ENCODE data around the gene ZNF414.
"Not testable (repeated sequence)": the region's sequence is repeated elsewhere in the genome, so short reads cannot be mapped to it uniquely, and the experiment has no call there.

ZNF414 gene, protein sequence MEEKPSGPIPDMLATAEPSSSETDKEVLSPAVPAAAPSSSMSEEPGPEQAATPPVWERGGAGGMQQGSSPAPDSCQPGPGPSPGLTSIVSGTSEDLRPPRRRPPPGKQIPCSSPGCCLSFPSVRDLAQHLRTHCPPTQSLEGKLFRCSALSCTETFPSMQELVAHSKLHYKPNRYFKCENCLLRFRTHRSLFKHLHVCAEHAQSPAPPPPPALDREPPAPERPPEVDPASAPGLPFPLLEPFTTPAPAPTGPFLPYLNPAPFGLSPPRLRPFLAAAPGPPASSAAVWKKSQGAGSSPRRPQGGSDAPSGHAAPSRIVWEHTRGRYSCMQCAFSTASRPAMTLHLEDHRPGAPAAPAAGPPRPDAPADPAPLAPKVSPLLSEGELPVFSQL

DNA sequence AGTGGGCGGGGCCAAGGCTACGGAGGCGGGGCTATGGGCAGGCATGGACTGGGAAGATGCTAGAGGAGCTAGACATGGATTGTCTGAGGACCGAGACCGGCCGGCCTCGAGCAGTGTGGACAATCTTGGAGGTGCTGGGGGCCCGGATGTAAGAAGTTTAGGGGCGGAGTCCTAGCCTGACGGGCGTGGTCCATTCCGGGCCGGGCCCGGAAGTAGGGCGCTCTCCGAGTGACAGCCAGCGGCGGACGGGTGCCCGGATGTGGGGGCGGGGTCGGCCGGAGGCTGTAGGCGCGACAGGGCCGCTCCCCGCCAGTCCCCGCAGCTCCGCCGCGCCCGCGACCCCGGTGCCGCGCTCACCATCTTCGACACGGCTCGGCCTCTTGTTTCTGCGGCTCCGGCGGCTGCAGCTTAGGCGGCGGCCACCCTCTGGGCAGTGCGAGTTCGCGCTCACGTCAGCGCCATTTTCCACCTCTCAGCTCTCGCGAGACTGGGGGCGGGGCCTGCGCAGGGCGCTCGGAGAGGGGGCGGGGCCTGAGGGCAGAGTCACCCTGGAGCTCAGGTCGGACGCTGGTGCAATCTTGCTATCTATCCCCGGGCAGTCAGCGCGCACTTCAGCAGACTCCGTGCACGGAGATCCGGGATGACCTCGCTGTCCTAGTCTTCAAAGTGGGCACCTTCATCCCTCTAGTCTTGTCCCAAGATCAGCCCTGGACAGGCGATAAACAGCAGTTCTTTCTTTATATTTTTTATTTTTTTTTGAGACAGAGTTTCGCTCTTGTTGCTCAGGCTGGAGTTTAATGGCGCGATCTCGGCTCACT, at the start of gene ZNF414:
TSS of gene ZNF414 (minus strand) at position 481 of the 818 bp plus-strand sequence. CDS start at position 360, 121 bp downstream.
- peak; percentile 92 to 97 for DNase-seq

DNA sequence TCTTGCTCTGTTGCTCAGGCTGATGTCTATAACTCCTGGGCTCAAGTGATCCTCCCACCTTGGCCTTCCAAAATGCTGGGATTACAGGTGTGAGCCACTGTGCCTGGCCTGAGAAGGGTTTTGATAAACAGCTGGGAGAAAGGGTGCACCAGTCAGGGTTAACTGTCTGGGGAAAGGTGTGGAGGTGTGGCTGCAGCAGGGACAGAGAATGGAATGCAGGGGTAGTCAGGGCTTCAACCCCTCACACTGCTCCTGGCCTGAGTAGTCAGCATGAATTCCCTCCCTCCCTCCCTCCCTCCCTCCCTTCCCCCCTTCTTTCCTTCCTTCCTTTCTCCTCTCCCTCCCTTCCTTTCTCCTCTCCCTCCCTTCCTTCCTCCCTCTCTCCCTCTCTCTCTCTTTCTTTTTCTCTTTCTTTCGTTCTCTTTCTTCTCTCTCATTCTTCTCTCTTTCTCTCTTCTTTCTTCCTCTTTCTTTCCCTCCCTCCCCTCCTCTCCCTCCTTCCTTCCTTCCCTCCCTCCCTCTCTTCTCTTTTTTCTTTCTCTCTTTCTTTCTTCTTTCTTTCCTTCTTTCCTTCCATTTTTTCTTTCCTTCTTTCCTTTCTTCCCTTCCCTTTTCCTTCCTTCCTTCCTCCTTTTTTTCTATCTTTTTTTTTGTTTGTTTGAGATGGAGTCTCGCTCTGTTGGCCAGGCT, 47.3 kb upstream of the ZNF414 start:
- DNase-seq = no peak

DNA sequence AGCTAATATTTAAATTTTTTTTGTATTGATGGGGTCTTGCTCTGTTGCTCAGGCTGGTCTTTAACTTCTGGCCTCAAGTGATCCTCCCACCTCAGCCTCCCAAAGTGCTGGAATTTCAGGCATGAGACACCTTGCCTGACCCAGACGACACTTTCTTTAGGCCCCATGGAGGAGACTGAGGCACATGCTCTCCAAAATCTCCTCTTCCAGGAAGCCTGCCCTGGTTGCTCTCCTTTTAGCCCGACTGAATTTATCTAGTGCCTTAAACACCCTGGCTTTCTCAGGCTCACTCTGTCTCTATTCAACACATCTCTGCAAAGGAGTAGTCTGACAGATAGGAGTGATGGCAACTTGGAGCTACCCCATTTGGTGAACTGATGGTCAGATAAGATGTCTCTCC, 44.4 kb upstream of the ZNF414 start:
- DNase-seq = no peak

DNA sequence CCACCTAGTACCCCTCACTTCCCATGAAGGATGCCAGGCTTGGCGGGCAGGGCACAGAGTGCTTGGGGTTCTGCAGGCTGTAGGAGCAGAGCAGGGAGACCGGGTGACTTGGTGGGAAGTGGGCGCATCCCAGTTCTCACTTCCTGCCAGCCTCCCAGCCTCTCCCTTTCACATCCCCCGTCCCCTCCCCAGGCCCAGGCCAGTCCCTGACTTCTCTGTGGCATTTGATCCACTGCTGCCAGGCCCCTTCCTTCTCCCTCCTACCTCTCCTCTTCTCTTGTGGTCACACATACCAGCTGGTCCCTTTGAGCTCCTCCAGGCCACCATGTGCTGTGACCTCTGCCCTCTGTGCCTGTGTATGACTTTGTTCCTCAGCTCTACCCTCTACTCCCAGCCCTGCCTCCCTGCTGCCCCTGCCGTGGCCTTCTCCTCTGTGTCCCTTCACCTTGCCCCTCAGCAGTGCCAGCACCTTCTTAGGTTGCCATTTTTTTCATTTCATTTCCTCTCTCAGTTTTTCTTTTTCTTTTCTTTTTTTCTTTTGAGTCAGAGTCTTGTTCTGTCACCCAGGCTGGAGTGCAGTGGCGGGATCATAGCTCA, 43.8 kb upstream of the ZNF414 start:
- no peak for DNase-seq

DNA sequence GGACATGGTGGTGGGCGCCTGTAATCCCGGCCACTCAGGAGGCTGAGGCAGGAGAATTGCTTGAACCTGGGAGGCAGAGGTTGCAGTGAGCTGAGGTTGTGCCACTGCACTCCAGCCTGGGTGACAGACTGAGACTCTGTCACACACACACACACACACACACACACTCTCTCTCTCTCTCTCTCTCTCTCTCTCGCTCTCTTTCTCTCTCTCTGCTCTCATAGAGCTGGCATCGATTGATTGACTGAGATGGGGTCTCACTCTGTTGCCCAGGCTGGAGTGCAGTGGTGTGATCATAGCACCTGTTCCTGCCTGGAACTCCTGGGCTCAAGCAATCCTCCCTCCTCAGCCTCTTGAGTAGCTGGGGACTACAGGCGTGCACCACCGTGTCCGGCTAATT, 39.8 kb upstream of the ZNF414 start:
- not testable (repeated sequence) for DNase-seq

DNA sequence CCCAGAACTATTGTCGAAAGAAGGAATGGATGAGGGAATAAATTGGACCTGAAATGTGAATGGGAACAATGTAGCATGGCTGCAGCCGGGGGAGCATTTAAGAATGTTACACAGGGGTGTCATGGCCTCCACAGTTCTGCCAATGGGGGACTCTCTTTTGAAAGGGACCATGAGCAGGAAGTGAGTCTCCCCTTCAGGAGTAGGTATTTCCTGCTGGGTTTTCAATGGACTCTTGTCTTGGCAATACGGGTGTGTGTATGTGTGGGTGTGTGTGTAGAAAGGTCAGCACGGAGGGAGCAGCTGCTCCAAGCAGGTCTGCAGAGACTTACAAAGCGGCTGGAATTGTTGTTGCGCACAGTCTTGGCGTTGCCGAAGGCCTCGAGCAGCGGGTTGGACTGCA, 38.8 kb upstream of the ZNF414 start:
- peak in 1 of 2 experiments; percentile 30 for DNase-seq

DNA sequence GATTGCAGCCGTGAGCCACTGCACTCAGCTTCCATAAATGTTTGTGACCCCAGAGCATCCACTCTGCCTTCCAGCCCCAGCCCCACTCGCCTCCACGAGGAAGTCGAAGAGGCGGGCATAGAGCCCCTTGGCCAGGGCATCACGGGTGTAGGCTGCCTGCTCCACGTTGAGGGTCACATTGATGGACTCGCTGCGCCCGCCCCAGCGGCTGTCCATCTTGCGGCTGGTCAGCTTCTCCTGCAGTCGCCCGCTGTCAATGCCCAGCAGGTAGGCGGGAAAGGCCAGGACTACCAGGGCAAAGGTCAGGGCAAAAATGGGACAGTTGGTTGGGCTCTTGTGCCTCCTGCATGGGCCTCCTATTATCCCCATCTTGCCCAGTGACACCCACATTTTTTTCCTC, 36.1 kb upstream of the ZNF414 start:
- DNase-seq = no peak

DNA sequence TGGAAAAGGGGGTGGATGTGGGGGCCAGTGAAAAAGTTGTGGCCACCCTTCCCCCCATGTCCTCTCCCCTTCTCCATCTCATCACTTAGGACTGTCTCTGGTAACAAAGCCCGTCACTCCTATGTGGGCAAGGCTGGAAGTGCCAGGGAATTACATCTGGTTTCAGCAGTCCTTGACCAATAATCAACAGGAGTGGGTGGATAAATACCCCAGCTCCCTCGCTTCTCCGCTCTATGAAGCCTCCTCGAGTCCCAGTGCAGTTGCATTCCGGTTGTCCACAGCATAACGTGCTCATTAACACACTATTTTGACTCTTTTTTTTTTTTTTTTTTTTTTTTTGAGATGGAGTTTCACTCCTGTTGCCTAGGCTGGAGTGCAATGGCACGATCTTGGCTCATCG, 31.8 kb upstream of the ZNF414 start:
- DNase-seq = no peak

DNA sequence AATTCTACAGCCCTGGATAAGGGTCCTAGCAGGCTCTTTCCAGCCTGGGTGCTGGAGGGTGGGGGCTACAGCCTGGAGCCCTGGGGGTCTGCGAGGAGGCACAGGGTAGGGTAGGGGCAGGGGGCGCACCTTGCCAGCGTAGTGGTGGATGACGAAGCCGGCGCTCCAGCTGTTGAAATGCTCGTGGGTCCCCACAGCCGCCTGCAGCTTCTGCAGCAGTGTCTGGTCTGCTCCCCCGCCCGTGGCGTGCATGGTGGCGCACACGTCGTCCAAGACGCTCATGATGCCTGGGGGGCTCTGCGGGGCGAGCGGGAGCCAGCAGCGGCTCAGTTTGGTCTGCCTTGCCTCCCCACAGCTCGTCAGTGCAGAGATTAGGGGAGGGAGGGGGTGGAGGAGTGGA, 30.2 kb upstream of the ZNF414 start:
- no peak for DNase-seq

DNA sequence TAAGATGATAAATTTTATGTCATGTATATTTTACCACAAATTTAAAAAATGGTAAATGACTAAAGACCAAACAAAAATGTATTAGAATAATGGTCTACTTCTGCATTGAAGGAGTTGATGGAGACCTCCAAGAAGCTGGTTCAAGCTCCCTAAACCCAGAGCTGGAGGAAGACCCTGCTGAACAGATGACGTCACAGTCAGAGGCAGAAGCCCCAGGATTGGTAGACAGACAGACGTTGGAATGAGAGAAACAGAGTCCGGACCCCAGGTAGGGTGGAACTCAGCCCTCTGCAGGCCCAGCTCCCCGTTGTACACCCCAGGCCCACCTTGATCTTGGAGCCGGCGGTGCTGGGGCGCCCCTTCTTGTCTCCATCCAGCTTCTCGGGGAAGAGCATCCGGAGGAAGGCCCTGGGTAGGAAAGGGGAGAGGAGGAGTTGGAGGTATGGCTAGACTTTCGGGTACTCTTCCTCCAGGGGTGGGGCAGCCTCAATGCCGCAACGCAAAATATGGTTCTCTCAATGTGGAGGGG, 25.7 kb upstream of the ZNF414 start:
- no peak for DNase-seq

DNA sequence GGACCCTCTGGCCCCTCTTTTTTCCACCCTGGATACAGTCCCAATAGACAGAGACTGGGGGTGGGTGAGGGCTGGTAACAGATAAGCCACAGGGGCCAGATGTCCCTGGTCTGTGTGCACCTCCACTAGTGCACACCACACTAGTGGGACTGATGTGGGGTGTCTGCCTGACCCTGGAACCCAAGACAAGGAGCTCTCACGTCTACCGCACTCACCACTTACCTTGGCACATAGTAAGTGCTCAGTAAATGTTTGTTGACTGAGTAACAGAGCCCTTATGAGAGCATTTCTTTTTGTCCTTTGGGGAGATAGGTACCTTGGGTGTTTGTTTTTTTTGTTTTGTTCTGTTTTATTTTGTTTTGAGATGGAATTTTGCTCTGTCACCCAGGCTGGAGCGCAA, 23.1 kb upstream of the ZNF414 start:
- no peak for DNase-seq

DNA sequence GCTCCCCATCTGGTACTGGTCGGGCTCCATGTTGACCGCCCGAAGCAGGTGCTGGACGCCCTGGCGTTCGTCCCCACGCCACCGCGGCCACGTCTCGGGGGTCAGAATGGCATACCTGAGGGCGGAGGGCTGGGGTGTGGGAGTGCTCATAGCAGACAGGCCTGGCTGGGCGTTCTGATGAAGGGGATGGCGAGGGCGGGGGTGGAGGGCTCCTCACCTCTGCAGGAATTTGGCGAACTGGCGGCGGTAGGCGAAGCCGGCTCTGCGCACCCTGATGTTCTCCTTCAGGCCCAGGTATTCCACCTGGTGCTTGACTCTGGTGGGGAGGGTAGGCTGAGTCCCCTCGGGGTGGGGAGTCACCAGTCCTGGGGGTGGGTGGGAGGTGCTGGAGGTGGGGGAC, 22.3 kb upstream of the ZNF414 start:
- DNase-seq = no peak

DNA sequence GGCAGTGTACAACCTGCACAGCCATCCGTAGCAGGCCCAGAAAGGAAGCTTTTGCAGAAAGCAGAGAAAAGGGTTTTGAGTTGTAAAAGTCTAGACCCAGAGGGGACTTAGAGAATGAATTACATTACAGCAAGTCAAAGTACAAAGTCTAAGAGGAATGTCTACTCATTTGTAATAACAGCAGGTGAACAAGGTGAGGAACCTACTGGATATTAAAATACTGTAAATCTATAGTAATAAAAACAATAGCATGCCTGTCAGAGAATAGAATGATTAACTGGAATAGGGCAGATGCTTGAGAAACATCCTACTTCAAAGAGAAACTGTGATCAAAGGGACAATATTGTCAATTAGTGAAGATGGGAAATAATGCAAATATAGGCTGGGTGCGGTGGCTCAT, 18.3 kb upstream of the ZNF414 start:
- DNase-seq = no peak

DNA sequence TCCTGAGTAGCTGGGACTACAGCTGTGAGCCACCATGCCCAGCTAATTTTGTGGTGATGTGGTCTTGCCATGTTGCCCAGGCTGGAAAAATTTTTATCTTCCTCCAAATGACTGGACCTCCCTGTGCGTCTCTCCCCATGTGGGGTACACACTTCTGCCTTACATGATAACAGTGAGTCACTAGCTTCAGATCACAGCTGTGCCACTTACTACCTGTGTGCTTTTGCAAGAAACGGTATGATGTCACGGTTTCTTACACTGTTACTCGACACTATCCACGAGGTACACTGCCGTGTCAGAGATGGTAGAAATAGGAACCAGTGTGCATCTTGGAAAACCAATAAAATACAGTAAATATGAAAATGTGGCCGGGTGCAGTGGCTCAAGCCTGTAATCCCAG, 17.5 kb upstream of the ZNF414 start:
- DNase-seq = no peak

DNA sequence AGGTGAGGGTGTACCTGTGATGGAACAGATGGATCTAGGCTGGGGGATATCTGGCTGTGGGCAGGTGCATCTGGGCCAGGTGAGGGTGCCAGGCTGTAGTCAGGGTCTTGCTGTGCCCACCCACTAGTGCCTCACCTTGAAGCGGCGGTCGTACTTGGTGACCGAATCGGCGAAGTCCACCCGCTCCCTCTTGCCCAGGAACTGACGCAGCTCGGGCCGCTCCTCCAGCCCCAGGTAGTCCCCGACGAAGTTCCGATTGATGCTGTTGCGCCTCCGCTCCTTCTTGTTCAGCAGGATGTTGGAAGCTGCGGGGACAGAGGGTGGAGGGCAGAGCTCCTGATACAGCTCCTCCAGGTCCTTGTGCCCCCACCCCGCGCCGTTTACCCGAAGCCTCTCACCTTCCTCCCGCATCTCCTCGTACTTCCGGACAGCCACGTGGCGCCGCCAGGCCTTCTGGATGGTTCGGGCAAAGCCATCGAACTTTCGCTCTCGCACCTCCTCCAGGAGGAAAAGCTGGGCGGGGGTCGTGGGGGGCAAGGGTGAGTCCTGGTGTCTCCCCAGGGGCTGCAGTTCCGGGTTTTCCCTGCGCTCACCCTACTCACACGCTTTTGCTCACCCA, 16.2 kb upstream of the ZNF414 start:
- no peak for DNase-seq

DNA sequence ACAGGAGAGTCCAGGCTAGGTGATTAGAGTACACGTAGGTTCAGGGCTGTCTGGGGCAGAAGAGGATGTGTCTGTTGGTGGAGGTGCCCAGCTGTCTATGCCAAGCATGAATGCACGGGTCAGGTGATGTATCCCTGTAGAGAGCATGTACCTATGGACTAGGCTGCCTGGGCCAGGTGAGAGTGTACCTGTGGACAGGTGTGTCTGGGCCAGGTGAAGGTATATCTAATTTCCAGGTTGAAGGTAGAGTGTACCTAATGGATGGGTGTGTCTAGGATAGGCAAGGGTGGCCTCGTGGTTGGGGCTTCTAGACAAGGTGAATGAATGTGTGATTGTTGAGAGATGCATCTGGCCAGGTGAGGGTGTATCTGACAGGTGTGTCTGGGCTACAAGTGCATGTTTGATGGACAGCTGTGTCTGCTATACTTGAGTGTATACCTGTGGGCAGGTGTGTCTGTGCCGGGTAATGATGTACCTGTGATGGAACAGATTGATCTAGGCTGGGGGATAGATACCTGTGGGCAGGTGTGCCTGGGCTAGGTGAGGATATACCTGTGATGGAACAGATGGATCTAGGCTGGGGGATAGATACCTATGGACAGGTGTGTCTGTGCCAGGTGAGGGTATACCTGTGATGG, 15.5 kb upstream of the ZNF414 start:
- no peak for DNase-seq

DNA sequence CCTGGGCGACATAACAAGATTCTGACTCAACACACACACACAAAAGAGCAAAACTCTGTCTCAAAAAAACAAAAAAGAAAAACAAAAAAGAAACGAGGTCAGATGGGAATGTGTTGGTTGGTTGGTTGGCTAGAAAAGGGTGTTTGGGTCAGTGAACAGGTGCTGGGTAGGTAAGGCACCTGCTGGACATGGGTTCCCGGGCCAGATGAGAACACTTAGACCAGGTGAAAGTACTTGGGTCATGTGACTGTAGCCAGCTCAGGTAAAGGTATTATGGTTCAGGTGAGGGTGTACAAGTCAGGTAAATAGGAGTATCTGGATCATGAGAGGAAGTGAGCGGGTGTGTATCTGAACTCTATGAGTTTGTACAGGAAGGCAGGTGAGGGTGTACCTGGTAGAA, 14.5 kb upstream of the ZNF414 start:
- peak in 1 of 2 experiments; percentile 16 for DNase-seq

DNA sequence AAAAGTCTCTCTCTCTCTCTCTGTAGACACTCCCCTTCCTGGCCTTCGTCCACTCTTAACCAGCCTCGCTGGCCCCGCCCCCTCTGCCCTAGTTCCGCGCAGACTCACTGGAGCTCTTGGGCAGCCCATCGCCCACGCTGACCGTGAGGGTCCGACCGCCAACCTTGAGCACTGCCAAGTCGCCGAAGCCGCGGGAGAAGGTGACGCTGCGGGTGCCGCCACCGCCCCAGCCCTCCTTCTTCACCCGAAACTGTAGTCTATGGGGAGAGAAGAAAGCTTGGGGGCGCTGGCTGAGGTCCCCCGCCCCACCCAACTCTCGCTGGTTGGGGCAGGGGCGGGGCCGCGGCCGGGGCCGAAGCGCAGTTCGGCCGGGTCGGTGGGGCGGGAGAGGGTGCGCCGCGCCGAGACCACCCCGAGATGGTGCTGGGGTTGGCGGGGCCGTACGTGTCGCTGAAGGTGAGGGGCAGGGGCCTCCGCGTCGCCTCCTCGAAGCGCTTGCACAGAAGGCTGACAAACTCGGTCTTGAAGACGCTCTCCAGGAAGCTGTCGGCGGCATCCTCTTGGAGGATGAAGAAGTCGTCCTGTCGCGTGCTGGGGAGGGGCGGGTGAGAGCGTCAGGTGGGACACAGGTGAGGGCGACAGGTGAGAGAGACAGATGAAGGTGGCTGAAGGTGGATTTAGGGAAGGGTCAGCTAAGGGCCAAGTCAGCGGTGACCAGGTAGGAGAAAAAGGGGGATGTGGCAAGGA, 12.6 kb upstream of the ZNF414 start:
- DNase-seq = peak; percentile 91 to 93

DNA sequence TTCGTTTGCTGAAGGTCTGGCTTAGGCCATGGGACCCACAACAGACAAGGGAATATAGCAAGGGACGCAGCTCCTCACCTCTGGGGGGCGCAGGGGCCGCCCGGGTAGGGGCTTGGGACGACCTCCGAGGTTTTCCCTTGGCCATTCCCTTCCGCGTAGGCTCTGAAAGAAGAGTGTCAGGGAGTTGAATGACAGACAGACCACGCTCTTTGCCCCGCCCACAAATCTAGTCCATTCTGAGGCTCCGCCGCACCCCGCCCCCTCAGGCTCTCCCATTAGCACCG, 11.4 kb upstream of the ZNF414 start:
- no peak for DNase-seq

DNA sequence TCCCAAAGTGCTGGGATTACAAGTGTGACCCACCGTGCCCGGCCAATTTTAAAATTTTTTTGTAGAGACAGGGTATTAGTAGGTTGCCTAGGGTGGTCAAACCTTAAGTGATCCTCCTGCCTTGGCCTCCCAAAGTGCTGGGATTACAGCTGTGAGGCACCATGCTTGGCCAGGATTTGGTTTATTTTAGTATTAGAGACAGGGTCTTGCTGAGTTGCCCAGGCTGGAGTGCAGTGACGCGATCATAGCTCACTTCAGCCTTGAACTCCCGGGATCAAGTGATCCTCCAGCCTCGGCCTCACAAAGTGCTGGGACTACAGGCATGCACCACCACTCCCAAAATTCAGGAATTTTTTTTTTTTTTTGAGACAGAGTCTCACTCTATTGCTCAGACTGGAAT, 5.4 kb upstream of the ZNF414 start:
- DNase-seq = no peak

DNA sequence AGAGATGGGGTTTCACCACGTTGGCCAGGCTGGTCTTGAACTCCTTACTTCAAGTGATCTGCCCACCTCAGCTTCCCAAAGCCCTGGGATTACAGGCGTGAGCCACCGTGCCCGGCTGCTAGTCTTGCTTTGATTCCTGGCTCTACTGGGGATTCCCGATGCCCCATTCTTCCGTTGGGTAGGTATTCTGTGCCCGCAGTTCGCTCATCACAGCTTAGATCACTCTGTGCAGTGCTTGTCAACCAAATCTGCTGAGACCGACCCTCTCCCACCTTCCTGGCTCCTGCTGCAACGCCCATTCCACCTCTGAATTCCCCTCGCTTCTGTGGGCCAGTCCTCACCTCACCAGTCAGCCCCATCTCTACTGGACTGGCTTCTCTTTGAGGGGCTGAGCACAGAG, 4.6 kb upstream of the ZNF414 start:
- no peak for DNase-seq
